Calu3 (cell line): ENCODE data around the gene ARHGAP6. TPM values are rescaled to one million over a fixed set of nuclear protein-coding genes. Genes with fewer than 3 reads are reported as not detected.

Source experiments
- BruUV-seq: library from RNA; stranded (reverse); fragments of 400-500 nt; replicated peaks from 2 replicates; lab custom pipeline; 2021; lab: Mats Ljungman, UMichigan
- CTCF ChIA-PET: fragments of 300-600 bp; sonication (Branson Sonifier 250); formaldehyde crosslinking; loops from one replicate; lab custom pipeline; 2022; ENCODE audit warnings: antibody characterized with exemption; lab: Charles Lee
- DNase-seq: peaks from one replicate; pipeline ENCODE4 v3.0.0; 2022
- H3K27ac Mint-ChIP-seq: one replicate; pipeline ENCODE4 v1.8.0; 2022; ENCODE audit warnings: mixed read lengths; ENCODE audit not compliant: unreplicated experiment
- H3K27me3 Mint-ChIP-seq: one replicate; pipeline ENCODE4 v1.8.0; 2022; ENCODE audit warnings: mixed read lengths; ENCODE audit not compliant: unreplicated experiment
- H3K36me3 Mint-ChIP-seq: one replicate; pipeline ENCODE4 v1.8.0; 2022; ENCODE audit warnings: mild to moderate bottlenecking, moderate library complexity, mixed read lengths; ENCODE audit not compliant: insufficient read depth, unreplicated experiment
- H3K4me1 Mint-ChIP-seq: one replicate; pipeline ENCODE4 v1.8.0; 2022; ENCODE audit warnings: mild to moderate bottlenecking, low read depth, mixed read lengths; ENCODE audit not compliant: unreplicated experiment
- H3K4me3 Mint-ChIP-seq: one replicate; pipeline ENCODE4 v1.8.0; 2022; ENCODE audit warnings: mild to moderate bottlenecking, low read depth, moderate library complexity, mixed read lengths; ENCODE audit not compliant: unreplicated experiment
- H3K9me3 Mint-ChIP-seq: one replicate; pipeline ENCODE4 v1.8.0; 2022; ENCODE audit warnings: low read depth, mixed read lengths; ENCODE audit not compliant: unreplicated experiment
- intact Hi-C: fragments of 100-400 bp; cut with micrococcal nuclease; formaldehyde crosslinking; loops from one replicate; pipeline ENCODE4 v1.10.0; 2022; ENCODE audit not compliant: unreplicated experiment
- total RNA-seq: library from RNA; stranded (reverse); gene quantifications from 2 replicates; pipeline ENCODE4 v1.2.3, GENCODE V29; 2022
- TF ChIP-seq, protein P1 (sequence below): fragments of 200-600 bp; IDR thresholded peaks from one replicate; pipeline ENCODE4 v1.8.0; 2022; ENCODE audit warnings: antibody characterized with exemption; ENCODE audit not compliant: unreplicated experiment

ARHGAP6 gene
- total RNA-seq, 1 experiment from 2014 or later = not detected

- Mint-ChIP-seq H3K4me3 (no peak overlapping the region), H3K27me3 (no peaks in the 10 kb centered on the region), H3K9me3 (no peaks in the 10 kb centered on the region), H3K4me1 (no peaks in the 10 kb centered on the region), H3K27ac (no peak overlapping the region), H3K36me3 (no peaks in the 10 kb centered on the region)
- TF ChIP-seq, protein P1, sequence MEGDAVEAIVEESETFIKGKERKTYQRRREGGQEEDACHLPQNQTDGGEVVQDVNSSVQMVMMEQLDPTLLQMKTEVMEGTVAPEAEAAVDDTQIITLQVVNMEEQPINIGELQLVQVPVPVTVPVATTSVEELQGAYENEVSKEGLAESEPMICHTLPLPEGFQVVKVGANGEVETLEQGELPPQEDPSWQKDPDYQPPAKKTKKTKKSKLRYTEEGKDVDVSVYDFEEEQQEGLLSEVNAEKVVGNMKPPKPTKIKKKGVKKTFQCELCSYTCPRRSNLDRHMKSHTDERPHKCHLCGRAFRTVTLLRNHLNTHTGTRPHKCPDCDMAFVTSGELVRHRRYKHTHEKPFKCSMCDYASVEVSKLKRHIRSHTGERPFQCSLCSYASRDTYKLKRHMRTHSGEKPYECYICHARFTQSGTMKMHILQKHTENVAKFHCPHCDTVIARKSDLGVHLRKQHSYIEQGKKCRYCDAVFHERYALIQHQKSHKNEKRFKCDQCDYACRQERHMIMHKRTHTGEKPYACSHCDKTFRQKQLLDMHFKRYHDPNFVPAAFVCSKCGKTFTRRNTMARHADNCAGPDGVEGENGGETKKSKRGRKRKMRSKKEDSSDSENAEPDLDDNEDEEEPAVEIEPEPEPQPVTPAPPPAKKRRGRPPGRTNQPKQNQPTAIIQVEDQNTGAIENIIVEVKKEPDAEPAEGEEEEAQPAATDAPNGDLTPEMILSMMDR = no peak
- DNase-seq = no peak
- CTCF ChIA-PET = no interaction called here
- intact Hi-C loops = no loop called here
- no TSS peak for BruUV-seq
Measured at GRCh38 chrX:11187001-11187400, 478.7 kb downstream of the ARHGAP6 start.

DNA sequence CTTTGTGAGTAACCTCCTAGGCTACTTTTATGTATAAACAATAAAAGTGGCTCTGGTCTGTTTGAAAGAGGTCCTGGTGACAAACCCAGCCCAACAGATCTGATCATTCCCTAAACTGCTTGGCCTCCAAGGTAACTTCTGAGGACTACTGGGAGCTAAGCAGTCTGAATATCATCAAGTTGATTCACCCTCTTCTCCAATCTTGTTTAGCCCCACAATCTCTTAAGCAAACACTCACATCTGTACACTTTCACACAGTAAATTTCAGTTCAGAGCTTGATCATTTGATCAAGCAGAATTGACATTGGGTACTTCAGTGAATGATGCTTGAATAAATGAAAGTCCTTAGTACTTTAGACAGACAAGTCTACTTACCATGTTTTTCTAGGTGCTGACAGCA lies 479.9 kb downstream of the ARHGAP6 start:
- TF ChIP-seq, protein P1 = no peak
- H3K4me3 Mint-ChIP-seq = no peak overlapping the region
- H3K27ac Mint-ChIP-seq = no peak overlapping the region
- no peaks in the 10 kb centered on the region for H3K36me3 Mint-ChIP-seq
- CTCF ChIA-PET = no interaction called here
- H3K27me3 Mint-ChIP-seq = no peaks in the 10 kb centered on the region
- no peak for DNase-seq
- intact Hi-C loops = no loop called here
- no TSS peak for BruUV-seq
- H3K4me1 Mint-ChIP-seq = no peaks in the 10 kb centered on the region
- H3K9me3 Mint-ChIP-seq = no peaks in the 10 kb centered on the region

DNA sequence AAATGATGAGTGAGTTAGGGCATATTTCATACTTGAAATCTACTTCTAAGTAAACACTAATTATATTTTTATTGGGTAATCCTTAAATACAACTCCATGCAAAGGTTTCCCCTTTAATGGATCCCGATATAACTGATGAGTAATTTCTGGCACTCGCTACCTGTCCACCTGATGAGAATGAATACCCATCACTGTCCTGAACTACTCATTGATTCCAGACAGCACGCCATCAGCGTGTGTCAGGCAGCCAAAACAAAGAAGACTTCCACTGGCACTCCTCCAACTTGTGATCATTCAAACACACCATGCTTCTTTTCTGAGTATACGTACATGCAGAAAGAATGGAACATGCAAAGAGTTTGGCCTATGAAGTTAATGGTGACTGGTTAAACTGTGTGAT lies 485.1 kb downstream of the ARHGAP6 start:
- TF ChIP-seq, protein P1 = no peak
- intact Hi-C loops = no loop called here
- H3K4me1 Mint-ChIP-seq = no peaks in the 10 kb centered on the region
- H3K36me3 Mint-ChIP-seq = no peaks in the 10 kb centered on the region
- H3K4me3 Mint-ChIP-seq = no peak overlapping the region
- no TSS peak for BruUV-seq
- no peaks in the 10 kb centered on the region for H3K9me3 Mint-ChIP-seq
- DNase-seq = no peak
- H3K27ac Mint-ChIP-seq = no peak overlapping the region
- H3K27me3 Mint-ChIP-seq = no peaks in the 10 kb centered on the region
- CTCF ChIA-PET = no interaction called here

DNA sequence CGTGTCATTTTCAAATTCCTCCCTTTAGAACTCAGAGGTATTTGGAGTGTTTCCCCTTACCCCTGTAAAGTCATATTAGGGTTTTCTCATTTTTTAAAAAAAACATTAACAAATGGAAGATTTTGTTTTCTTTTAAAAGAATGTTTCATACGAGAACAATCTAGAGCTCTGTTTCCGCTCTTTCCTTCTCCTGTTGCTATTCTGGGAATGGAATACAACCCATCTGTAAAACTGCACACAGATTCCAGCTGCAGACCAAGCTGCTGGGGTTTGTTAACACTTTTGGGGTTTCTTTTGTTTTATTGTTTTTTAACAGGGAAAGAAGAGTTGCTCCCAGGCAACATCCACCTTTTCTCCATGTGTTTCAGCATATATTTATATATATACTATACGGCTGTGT lies 493.3 kb downstream of the ARHGAP6 start:
- no peak for DNase-seq
- CTCF ChIA-PET = no interaction called here
- Mint-ChIP-seq H3K27ac (no peak overlapping the region), H3K27me3 (peaks cover 16% of the 10 kb centered on the region), H3K9me3 (no peaks in the 10 kb centered on the region), H3K36me3 (no peaks in the 10 kb centered on the region), H3K4me3 (no peak overlapping the region), H3K4me1 (no peaks in the 10 kb centered on the region)
- TF ChIP-seq, protein P1 = no peak
- BruUV-seq = no TSS peak
- intact Hi-C loops = no loop called here
